Stimulated activated CD4-positive, alpha-beta T cell treated with anti-CD3 and anti-CD28 coated beads, Interleukin-15, amount 100 ng/mL, for 48 hours (primary cell): ENCODE data around the gene VWF.
"Not testable (repeated sequence)": the region's sequence is repeated elsewhere in the genome, so short reads cannot be mapped to it uniquely, and the experiment has no call there.

Source experiments
- DNase-seq, 2 donors: peaks; one replicate each; pipeline ENCODE4 v3.0.0-alpha.2; 2020; ENCODE audit warnings: low read depth in 2 of 2

Gene VWF

GRCh38 chr12:6033546-6033945 lies 90.9 kb downstream of the VWF start:
- DNase-seq = no peak

- DNase-seq = no peak
Measured at GRCh38 chr12:6032726-6033125, 91.7 kb downstream of the VWF start.

GRCh38 chr12:6031001-6031400 lies 93.5 kb downstream of the VWF start:
- no peak for DNase-seq

DNA sequence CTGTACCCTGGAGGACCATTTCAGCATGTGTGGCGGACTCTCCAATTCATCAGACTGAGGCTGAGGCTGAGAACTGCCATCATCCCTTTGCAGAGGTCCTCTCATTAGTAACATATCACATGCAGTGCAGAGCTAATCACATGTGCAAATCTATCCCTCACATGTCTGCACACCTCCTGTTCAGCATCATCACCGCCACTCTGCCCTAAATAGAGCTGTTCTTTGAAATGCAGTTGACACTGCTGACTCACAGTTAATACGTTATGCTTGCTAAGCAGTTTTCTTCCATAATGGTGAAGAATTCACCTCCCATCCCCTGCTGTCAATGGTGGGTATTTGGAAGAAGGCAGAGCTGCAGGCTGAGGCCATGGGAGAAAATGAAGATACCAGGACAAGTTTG lies 94.4 kb downstream of the VWF start:
- DNase-seq = no peak

GRCh38 chr12:6029401-6029800 lies 95.1 kb downstream of the VWF start:
- DNase-seq = no peak

GRCh38 chr12:6026998-6027397 lies 97.5 kb downstream of the VWF start:
- DNase-seq = no peak

GRCh38 chr12:6025703-6026298 lies 98.7 kb downstream of the VWF start:
- not testable (repeated sequence) for DNase-seq

GRCh38 chr12:6024066-6024465 lies 100.4 kb downstream of the VWF start:
- DNase-seq = not testable (repeated sequence)

GRCh38 chr12:6020930-6021329 lies 103.5 kb downstream of the VWF start:
- no peak for DNase-seq

DNA sequence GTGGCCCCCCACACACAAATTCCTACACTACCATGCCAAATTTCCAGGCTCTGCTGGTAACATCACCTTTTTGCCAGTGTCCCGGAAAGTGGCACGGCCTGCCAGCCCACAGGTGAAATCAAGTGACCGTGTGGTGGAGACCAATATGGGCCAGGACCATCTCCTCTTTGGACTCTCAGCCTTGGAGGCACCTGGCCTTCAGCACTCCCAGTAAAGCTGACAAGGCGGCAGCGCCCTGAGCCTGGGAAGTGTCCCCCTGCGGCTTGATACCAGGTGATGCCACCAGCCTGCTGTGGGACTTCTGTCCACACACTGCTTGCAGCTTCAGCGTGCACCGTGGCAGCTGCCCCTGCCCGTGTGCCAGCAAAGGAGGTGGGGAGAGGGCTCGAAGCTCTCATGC lies 104.0 kb downstream of the VWF start:
- DNase-seq = not testable (repeated sequence)

- DNase-seq = not testable (repeated sequence)
Measured at GRCh38 chr12:6019256-6019655, 105.2 kb downstream of the VWF start.

- no peak for DNase-seq
Measured at GRCh38 chr12:6018265-6018664, 106.2 kb downstream of the VWF start.

DNA sequence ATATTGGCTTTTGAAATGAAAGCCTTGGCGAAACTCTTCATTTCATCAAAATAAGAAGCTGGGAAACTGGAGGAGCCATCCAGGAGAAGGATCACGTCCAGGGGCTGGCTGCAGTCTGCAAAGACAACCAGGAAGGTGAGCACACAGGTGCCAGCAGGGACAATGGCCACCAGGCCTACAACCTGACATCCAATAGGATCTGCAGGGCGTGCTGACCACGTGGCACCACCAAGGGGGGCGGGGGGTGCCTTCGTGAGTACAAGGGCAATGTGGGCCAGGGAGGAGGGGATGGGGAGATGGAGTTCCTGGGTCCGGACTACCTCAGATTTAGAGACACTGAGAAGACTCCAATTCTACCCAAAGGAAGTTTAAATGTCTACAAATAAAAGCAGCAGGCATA lies 107.7 kb downstream of the VWF start:
- DNase-seq = no peak

DNA sequence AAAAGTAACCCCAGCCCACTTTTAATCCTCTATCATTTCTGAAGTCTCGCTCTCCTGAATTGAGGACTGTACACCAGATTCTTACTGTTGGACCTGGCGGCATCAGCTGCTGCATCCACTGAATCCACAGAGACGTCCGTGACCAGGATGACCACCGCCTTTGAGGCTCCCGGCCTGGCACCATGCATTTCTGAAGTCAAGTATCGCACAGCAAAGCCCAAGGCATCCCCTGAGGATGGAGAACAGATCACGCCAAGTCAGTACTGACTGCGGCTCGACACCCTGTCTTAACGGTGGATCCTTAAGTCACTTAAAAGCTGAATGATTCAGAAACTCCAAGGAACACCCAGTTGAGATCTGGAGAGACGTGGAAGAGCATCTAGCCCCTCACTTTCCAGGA lies 108.5 kb downstream of the VWF start:
- not testable (repeated sequence) for DNase-seq

DNA sequence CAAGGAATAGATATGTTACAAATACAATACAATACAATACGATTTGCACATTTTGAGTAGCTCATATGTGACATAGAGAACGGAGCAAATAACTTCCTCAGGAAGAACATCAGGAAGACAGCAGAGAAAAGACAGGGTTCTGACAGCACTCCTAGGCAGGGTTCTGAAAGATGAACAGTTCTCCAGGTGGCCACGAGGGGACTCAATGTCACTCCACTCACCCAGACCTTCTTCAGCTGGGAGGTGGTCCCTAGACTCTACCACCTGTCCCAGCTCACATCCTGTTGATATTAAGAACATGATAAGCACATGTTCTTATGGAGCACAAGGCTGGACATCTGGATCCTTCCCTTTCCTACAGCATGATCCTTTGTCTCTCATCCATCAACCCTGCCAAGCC lies 109.2 kb downstream of the VWF start:
- not testable (repeated sequence) for DNase-seq

- not testable (repeated sequence) for DNase-seq
Measured at GRCh38 chr12:6010631-6011350, 113.7 kb downstream of the VWF start.

DNA sequence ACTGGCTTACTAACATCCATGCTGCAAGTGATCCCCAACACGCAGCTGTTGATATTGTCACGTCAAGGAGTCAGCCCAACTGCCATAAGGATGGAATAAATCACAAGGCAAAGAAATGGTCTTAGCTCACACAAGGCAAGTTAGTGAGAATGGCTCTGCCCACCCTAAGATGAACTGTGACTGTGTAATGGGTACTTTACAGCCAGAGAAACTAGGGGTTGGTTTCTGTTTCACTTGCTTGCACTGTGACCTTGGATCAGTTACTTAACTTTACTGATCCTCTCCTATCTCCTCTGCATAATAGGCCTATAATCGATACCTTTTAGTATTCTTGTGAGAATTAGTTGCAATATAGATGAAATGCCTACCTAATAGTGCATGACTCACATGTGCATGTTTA lies 127.2 kb downstream of the VWF start:
- DNase-seq = no peak

- no peak for DNase-seq
Measured at GRCh38 chr12:5996459-5996858, 128.0 kb downstream of the VWF start.

DNA sequence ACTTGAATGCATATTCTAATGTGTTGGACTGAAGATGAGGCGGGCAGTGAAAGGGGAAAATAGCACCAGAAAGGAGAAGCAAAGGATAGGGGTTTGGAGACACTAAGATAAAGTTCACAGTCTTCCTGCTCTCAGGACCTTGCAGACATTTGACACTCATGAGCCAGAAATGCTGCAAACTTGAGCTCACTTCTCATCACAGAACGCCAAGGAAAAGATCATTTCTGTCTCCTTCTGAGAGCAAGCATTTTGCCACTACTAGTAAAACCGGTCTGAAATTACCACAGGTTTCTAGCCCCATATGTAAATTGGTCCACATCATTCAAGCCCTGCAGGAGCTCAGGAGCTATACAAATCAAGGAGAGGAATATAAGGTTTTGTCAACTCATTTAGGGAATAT lies 134.8 kb downstream of the VWF start:
- no peak for DNase-seq

DNA sequence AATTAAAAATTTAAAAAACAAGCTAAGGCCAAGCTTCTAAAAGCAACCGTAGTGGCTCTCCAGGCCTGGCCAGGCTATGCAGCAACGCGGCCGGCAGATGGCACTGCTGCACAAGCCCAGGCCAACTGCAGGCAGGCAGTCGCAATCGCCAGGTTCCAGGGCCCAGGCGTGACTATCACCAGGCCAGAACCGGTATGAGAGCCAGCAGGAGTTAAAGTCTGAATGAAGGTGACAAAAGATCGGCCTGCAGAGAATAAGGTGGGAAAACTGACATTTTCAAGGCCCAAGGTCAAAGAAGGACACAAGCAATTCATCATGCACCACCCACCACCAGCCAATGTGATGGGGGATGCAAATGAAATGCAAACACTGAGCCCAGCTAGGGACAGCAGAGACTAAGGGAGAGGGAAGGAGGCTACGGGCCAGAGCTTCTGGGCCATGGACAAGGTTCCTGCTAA lies 135.8 kb downstream of the VWF start:
- peak; percentile 51 to 63 for DNase-seq

DNA sequence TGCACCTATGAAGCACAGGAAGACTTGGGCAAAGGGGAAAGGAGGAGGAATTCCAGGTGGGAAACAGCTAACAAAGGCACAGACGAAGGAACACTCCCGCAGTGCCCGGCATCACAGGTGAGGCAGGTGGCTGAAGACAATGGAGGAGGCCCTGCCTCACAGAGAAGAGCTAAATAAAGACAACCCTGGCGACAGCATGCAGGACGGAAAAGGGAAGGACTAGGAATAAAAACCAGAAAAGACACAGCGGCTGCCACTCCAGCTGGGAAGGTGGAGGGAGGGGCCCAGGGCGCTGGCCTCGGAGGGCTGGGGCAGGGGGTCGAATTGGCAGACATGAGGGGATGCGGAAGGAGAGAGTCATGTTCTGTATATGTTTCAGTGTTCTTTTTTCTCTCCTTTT lies 136.4 kb downstream of the VWF start:
- no peak for DNase-seq

DNA sequence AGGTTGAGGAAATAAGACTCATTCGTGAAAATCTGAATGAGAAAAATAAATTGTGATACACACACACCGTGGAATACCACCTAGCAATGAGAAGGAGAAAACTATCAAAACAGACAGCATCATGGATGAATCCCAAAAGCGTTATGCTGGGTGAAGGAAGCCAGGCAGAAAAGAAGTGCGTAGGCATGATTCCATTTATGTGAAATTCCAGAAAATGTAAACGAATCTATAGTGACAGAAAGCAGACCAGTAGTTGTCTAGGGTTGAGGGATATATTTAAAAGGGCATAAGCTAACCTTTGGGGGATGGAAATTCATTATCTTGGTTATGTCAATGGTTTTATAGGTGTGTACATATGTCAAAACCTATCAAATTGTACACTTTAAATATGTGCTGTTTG lies 136.9 kb downstream of the VWF start:
- no peak for DNase-seq

- DNase-seq = no peak
Measured at GRCh38 chr12:5985471-5985870, 139.0 kb downstream of the VWF start.

DNA sequence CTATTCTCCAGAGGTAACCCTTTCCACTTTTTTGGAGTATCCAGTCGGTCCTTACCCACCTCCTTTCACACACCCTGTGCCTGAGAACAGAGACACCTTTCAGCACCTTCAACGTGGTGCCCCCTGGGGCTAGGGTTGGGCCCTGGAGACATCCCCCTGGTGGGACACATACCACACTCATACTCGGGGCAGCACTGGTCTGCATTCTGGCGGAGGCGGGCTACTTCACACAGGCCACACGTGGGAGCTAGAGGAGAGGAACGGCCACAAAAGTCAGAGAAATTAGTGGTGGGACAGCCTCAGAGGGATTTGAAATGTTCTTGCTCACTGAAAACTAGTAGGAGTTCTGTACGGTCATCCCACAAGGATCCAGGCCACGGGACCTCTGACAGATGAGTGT lies 139.6 kb downstream of the VWF start:
- no peak for DNase-seq
